BLaER1 (cell line): ENCODE results near the gene SLC35F4.
"Not testable (repeated sequence)": the region's sequence is repeated elsewhere in the genome, so short reads cannot be mapped to it uniquely, and the experiment has no call there.

Source experiments
- H3K27ac ChIP-seq: shearing (Covaris generic); formaldehyde crosslinking; 2 replicates; pipeline ENCODE4 v1.8.1; 2022
- H3K27me3 ChIP-seq: shearing (Covaris generic); formaldehyde crosslinking; 2 replicates; pipeline ENCODE4 v1.8.1; 2022
- H3K36me3 ChIP-seq: shearing (Covaris generic); formaldehyde crosslinking; 2 replicates; pipeline ENCODE4 v1.8.1; 2022
- H3K4me1 ChIP-seq: shearing (Covaris generic); formaldehyde crosslinking; 2 replicates; pipeline ENCODE4 v1.8.1; 2022
- H3K4me2 ChIP-seq: shearing (Covaris generic); formaldehyde crosslinking; 2 replicates; pipeline ENCODE4 v1.8.1; 2022
- H3K4me3 ChIP-seq: shearing (Covaris generic); formaldehyde crosslinking; 2 replicates; pipeline ENCODE4 v1.8.1; 2022
- H3K9ac ChIP-seq: shearing (Covaris generic); formaldehyde crosslinking; 2 replicates; pipeline ENCODE4 v1.8.1; 2022
- H3K9me3 ChIP-seq: shearing (Covaris generic); formaldehyde crosslinking; 2 replicates; pipeline ENCODE4 v1.8.1; 2022
- H4K20me1 ChIP-seq: shearing (Covaris generic); formaldehyde crosslinking; 2 replicates; pipeline ENCODE4 v1.8.1; 2022
- Cebpa-rat ChIP-seq: shearing (Covaris generic); IDR thresholded peaks from 2 replicates; pipeline ENCODE4 v1.8.1; 2022

Gene SLC35F4

GRCh38 chr14:57875296-57875695 is 9.4 kb upstream of the SLC35F4 start:
- Histone ChIP-seq H3K27ac (no peak overlapping the region), H4K20me1 (no peaks in the 10 kb centered on the region), H3K4me3 (no peak overlapping the region), H3K4me2 (no peak overlapping the region), H3K27me3 (no peaks in the 10 kb centered on the region), H3K9me3 (peaks cover 8% of the 10 kb centered on the region), H3K4me1 (no peaks in the 10 kb centered on the region), H3K36me3 (no peaks in the 10 kb centered on the region), H3K9ac (no peak overlapping the region)
- TF ChIP-seq Cebpa-rat = no peak

GRCh38 chr14:57871459-57872080 is 5.7 kb upstream of the SLC35F4 start:
- Histone ChIP-seq H4K20me1 (no peaks in the 10 kb centered on the region), H3K36me3 (no peaks in the 10 kb centered on the region), H3K9me3 (no peaks in the 10 kb centered on the region)

GRCh38 chr14:57870686-57871457 is 5.0 kb upstream of the SLC35F4 start:
- Histone ChIP-seq H3K4me3 (no peak overlapping the region), H3K36me3 (no peaks in the 10 kb centered on the region), H4K20me1 (no peaks in the 10 kb centered on the region), H3K4me2 (no peak overlapping the region), H3K27me3 (no peaks in the 10 kb centered on the region), H3K4me1 (no peaks in the 10 kb centered on the region), H3K27ac (no peak overlapping the region), H3K9me3 (peaks cover 5% of the 10 kb centered on the region), H3K9ac (no peak overlapping the region)
- no peak for TF ChIP-seq Cebpa-rat

More at GRCh38 chr14:57871459-57872080, 5.7 kb upstream of the SLC35F4 start:
- no peak overlapping the region for H3K27ac ChIP-seq
- H3K4me3 ChIP-seq = no peak overlapping the region
- no peaks in the 10 kb centered on the region for H3K27me3 ChIP-seq
- TF ChIP-seq Cebpa-rat = no peak
- no peak overlapping the region for H3K9ac ChIP-seq
- H3K4me2 ChIP-seq = no peak overlapping the region
- no peaks in the 10 kb centered on the region for H3K4me1 ChIP-seq

- H3K4me3 ChIP-seq = no peak overlapping the region
- H3K9ac ChIP-seq = no peak overlapping the region
- H4K20me1 ChIP-seq = no peaks in the 10 kb centered on the region
- no peaks in the 10 kb centered on the region for H3K4me1 ChIP-seq
- H3K27me3 ChIP-seq = no peaks in the 10 kb centered on the region
- no peaks in the 10 kb centered on the region for H3K36me3 ChIP-seq
- no peak for TF ChIP-seq Cebpa-rat
- no peak overlapping the region for H3K4me2 ChIP-seq
- H3K9me3 ChIP-seq = peaks cover 12% of the 10 kb centered on the region
- H3K27ac ChIP-seq = no peak overlapping the region
Measured at GRCh38 chr14:57869617-57870016, 3.7 kb upstream of the SLC35F4 start.

- Histone ChIP-seq H3K27me3 (no peaks in the 10 kb centered on the region), H4K20me1 (no peaks in the 10 kb centered on the region), H3K36me3 (no peaks in the 10 kb centered on the region), H3K9me3 (peaks cover 12% of the 10 kb centered on the region), H3K4me1 (no peaks in the 10 kb centered on the region), H3K4me3 (no peak overlapping the region), H3K9ac (no peak overlapping the region), H3K4me2 (no peak overlapping the region), H3K27ac (no peak overlapping the region)
- TF ChIP-seq Cebpa-rat = no peak
Measured at GRCh38 chr14:57866199-57866705, 360 bp upstream of the SLC35F4 start.

GRCh38 chr14:57865066-57865402 is 858 bp downstream of the SLC35F4 start:
- no peak overlapping the region for H3K4me3 ChIP-seq
- no peaks in the 10 kb centered on the region for H3K36me3 ChIP-seq
- H3K27me3 ChIP-seq = no peaks in the 10 kb centered on the region
- H3K9me3 ChIP-seq = peaks cover 12% of the 10 kb centered on the region
- TF ChIP-seq Cebpa-rat = no peak
- H3K27ac ChIP-seq = no peak overlapping the region
- no peaks in the 10 kb centered on the region for H4K20me1 ChIP-seq
- no peak overlapping the region for H3K4me2 ChIP-seq
- no peaks in the 10 kb centered on the region for H3K4me1 ChIP-seq
- no peak overlapping the region for H3K9ac ChIP-seq

- Histone ChIP-seq H4K20me1 (no peaks in the 10 kb centered on the region), H3K36me3 (no peaks in the 10 kb centered on the region), H3K4me2 (no peak overlapping the region), H3K27ac (no peak overlapping the region), H3K9me3 (peaks cover 12% of the 10 kb centered on the region), H3K4me3 (no peak overlapping the region), H3K27me3 (no peaks in the 10 kb centered on the region), H3K4me1 (no peaks in the 10 kb centered on the region), H3K9ac (no peak overlapping the region)
- no peak for TF ChIP-seq Cebpa-rat
Measured at GRCh38 chr14:57864659-57865058, 1.2 kb downstream of the SLC35F4 start.

- H3K9ac ChIP-seq = no peak overlapping the region
- peaks cover 12% of the 10 kb centered on the region for H3K9me3 ChIP-seq
- H3K4me3 ChIP-seq = no peak overlapping the region
- no peak for TF ChIP-seq Cebpa-rat
- H4K20me1 ChIP-seq = no peaks in the 10 kb centered on the region
- no peaks in the 10 kb centered on the region for H3K4me1 ChIP-seq
- no peak overlapping the region for H3K27ac ChIP-seq
- H3K27me3 ChIP-seq = no peaks in the 10 kb centered on the region
- H3K4me2 ChIP-seq = no peak overlapping the region
- H3K36me3 ChIP-seq = no peaks in the 10 kb centered on the region
Measured at GRCh38 chr14:57863471-57863870, 2.4 kb downstream of the SLC35F4 start.

GRCh38 chr14:57855666-57856065 is 10.2 kb downstream of the SLC35F4 start:
- not testable (repeated sequence) for H3K36me3 ChIP-seq, H3K27ac ChIP-seq, H3K9me3 ChIP-seq, H3K27me3 ChIP-seq, H3K4me1 ChIP-seq, H3K9ac ChIP-seq, H3K4me2 ChIP-seq, H4K20me1 ChIP-seq, H3K4me3 ChIP-seq

GRCh38 chr14:57854571-57854970 is 11.3 kb downstream of the SLC35F4 start:
- Histone ChIP-seq H3K9me3 (no peaks in the 10 kb centered on the region), H3K27ac (no peak overlapping the region), H3K27me3 (no peaks in the 10 kb centered on the region), H3K4me3 (no peak overlapping the region), H3K4me2 (no peak overlapping the region), H3K4me1 (no peaks in the 10 kb centered on the region), H3K36me3 (no peaks in the 10 kb centered on the region), H4K20me1 (no peaks in the 10 kb centered on the region), H3K9ac (no peak overlapping the region)
- TF ChIP-seq Cebpa-rat = no peak
